Ovary (tissue), 3 donors: ENCODE results near the gene HDAC11.

Experiments
- EP300 ChIP-seq: sonication (generic); formaldehyde crosslinking; IDR thresholded peaks from one replicate; pipeline ENCODE4 v1.6.1; 2017; ENCODE audit warnings: antibody characterized with exemption
- POLR2A ChIP-seq: fragments of 450-650 bp; IDR thresholded peaks from one replicate; pipeline ENCODE4 v1.6.1; 2017; ENCODE audit warnings: antibody characterized with exemption, mild to moderate bottlenecking, moderate library complexity
- TF ChIP-seq, protein P1 (sequence below), 3 donors: fragments of 450-650 bp in 2 of 3; fragments of 200-600 bp in 1 of 3; IDR thresholded peaks; one replicate each; pipeline versions ENCODE4 v1.5.1 to v1.8.0; 2016 to 2022; ENCODE audit warnings: antibody characterized with exemption in 3 of 3, mild to moderate bottlenecking in 1 of 3
- donor health status: DM: no; HTN: no; CAD: no.

DNA sequence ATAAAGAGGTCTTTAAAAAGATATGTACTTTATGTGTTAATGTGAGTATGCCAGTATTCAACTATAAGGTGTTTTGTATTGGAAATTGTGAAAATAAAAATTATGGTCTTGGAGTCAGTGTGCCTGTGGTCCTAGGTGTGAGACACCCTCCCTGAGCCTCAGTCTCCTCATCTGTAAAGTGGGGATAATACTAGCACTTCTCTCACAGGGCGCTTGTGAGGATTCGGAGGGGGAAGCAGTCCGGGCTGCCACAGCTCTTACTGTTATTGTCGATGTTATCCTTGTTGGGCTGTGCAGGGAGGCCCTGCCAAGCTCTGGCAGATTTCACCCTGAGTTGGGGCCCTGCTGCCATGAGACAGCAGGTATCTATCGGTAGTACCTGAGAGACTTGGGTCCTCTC lies 42.1 kb downstream of the HDAC11 start:
- TF ChIP-seq POLR2A (no peak), EP300 (no peak)
- TF ChIP-seq, protein P1, sequence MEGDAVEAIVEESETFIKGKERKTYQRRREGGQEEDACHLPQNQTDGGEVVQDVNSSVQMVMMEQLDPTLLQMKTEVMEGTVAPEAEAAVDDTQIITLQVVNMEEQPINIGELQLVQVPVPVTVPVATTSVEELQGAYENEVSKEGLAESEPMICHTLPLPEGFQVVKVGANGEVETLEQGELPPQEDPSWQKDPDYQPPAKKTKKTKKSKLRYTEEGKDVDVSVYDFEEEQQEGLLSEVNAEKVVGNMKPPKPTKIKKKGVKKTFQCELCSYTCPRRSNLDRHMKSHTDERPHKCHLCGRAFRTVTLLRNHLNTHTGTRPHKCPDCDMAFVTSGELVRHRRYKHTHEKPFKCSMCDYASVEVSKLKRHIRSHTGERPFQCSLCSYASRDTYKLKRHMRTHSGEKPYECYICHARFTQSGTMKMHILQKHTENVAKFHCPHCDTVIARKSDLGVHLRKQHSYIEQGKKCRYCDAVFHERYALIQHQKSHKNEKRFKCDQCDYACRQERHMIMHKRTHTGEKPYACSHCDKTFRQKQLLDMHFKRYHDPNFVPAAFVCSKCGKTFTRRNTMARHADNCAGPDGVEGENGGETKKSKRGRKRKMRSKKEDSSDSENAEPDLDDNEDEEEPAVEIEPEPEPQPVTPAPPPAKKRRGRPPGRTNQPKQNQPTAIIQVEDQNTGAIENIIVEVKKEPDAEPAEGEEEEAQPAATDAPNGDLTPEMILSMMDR (IDR thresholded peaks at IDR 0.05), result no peak
